Stimulated activated CD4-positive, alpha-beta T cell treated with anti-CD3 and anti-CD28 coated beads, Interleukin-4, amount 100 ng/mL, for 4 hours (primary cell): ENCODE data around the gene LITAF.
"Not testable (repeated sequence)": the region's sequence is repeated elsewhere in the genome, so short reads cannot be mapped to it uniquely, and the experiment has no call there.

ENCODE experiments used
- DNase-seq, 2 experiments: peaks; one replicate each; pipeline ENCODE4 v3.0.0-alpha.2; 2020

The LITAF gene

GRCh38 chr16:11620243-11621003, 33.7 kb upstream of the LITAF start:
- DNase-seq, result no peak

DNA sequence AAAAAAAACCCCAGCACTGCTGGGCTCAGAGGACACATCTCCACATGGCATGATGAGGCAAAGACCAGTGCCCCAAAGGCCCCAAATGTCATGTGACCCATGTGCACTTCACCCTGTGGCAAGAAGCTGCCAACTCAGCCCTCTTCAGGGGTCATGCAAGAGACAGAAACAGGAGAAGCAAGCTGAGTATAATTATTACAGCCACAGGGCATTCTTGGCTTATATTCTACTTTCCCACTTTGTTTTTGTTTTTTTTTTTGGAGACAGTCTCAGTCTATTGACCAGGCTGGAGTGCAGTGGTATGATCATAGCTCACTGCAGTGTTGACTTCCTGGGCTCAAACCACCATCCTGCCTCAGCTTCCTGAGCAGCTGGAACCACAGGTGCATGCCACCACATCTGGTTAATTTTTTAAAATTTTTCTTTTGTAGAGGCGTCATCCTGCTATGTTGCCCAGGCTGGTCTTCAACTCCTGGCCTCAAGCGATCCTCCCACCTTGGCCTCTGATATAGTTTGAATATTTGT, 32.7 kb upstream of the LITAF start:
- no peak for DNase-seq

GRCh38 chr16:11618107-11618717, 31.5 kb upstream of the LITAF start:
- DNase-seq, result no peak

DNA sequence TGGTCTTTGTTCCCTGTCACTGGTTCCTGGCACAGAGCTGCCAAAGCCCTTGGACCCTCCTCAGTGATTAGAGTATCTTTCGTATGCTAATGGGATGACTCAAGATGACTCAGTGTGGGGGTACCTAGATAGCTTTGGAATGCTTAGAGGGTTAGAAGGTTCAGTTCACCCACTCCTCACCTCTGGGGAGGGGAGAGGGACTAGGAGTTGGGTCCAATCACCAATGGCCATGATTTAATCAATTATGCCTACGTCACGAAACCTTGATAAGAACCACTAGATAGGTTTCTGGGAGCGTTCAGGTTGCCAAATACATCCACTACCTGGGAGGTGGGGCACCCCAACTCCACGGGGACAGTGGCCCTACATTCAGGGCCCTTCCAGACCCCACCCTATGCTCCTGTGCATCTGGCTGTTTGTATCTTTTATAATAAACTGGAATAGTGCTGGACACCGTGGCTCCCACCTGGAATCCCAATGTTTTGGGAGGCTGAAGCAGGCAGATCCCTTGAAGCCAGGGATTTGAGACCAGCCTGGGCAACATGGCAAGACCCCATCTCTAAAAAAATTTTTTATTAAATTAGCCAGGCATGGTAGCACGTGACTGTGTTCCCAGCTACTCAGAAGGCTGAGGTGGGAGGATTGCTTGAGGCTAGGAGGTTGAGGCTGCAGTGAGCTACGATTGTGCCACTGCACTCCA, 29.2 kb upstream of the LITAF start:
- DNase-seq, result no peak

- DNase-seq, result no peak
Measured at GRCh38 chr16:11614587-11615175, 28.0 kb upstream of the LITAF start.

GRCh38 chr16:11613381-11614303, 26.9 kb upstream of the LITAF start:
- no peak for DNase-seq

- DNase-seq, result no peak
Measured at GRCh38 chr16:11612665-11613025, 25.9 kb upstream of the LITAF start.

DNA sequence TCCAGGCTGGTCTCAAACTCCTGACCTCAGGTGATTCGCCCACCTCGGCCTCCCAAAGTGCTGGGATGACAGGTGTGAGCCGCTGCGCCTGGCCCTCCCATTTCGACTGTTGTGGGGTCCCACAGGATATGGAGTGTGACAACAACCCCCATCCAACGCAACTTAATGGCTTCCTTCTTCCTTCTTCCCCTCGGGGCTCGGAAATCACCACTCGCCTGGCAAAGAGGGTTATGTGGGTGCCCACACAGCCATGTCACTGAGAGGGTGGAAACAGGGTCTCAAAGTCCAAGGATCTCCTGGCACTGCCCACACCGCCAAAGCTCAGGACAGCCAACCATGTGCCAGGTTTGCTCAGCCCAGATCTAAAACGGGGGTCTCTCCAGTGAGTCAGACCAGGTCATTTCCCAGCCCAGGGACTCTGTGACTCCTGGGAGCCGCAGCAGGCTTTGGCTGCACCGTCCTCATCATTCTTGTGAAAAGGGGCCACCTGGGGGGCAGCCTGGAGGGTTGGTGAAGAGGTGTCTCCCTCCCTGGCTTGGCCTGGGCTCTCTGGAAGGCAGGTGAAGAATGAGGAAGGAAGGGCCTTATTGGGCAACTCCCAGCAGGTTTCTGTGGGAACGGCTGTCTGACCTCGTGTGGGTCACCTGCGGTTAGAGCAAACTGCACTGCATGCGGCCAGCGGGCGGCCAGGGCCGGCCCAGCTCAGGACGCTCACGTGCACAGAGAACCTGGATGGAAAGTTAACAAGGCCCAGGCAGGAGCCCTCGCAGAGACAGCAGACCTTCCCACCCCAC, 25.3 kb upstream of the LITAF start:
- DNase-seq, result no peak

DNA sequence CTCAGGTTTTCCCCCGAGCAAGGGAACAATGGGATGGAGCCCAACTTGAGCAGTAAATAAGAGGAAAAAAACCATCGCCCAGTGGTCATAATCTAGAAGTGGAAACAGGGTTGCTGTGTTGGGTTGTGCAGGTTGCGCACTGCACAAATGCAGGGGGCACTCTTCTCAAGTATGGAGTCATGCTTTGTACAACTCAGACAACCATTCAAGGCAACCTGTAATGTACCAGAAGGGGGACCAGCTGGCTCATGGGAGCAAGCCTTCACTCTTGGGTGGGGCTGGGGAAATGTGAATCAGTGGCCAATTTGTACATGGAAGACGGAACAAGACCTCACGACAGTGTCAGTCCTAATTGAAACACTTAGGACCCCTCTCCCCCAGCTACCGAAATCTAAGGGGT, 23.9 kb upstream of the LITAF start:
- DNase-seq, result no peak

GRCh38 chr16:11610121-11610505, 23.4 kb upstream of the LITAF start:
- no peak for DNase-seq

- DNase-seq, result no peak
Measured at GRCh38 chr16:11609474-11610120, 22.9 kb upstream of the LITAF start.

DNA sequence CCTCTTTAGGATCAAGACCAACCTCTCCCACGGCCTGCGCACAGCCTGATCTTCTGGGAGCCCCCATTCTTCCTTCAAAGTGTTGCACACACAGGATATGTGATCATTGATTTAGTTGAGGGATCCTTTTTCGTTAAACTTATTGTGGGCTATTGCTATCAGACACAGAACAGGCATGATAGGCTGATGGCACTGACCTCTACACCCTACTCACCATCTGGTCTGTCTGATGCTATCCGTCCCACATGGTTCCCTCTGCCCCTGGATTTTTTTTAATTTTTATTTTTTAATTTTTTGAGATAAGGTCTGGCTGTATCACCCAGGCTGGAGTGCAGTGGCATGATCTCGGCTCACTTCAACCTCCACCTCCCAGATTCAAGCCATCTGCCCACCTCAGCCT, 19.2 kb upstream of the LITAF start:
- DNase-seq, result no peak

GRCh38 chr16:11605564-11605886, 18.8 kb upstream of the LITAF start:
- no peak for DNase-seq

- no peak for DNase-seq
Measured at GRCh38 chr16:11604783-11605563, 18.3 kb upstream of the LITAF start.

- not testable (repeated sequence) for DNase-seq
Measured at GRCh38 chr16:11604296-11604695, 17.6 kb upstream of the LITAF start.

- no peak for DNase-seq
Measured at GRCh38 chr16:11603331-11603750, 16.6 kb upstream of the LITAF start.

- no peak for DNase-seq
Measured at GRCh38 chr16:11602321-11602720, 15.6 kb upstream of the LITAF start.

DNA sequence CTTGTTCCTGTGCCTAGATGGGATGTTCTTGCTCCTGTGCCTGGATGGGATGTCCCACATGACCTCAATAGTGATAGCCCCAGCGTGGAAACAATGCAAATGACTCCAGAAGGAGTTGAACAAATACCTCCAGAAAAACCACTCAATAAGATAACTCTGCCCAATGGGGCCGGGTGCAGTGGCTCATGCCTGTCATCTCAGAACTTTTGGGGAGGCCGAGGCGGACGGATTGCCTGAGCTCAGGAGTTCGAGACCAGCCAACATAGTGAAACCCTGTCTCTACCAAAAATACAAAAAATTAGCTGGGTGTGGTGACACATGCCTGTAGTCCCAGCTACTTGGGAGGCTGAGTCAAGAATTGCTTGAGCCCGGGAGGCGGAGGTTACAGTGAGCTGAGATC, 15.2 kb upstream of the LITAF start:
- DNase-seq, result no peak

- DNase-seq, result no peak
Measured at GRCh38 chr16:11601425-11601824, 14.7 kb upstream of the LITAF start.

- DNase-seq, result no peak
Measured at GRCh38 chr16:11599579-11599978, 12.9 kb upstream of the LITAF start.
